HepG2 (cell line): ENCODE results near the gene TMEM143. TPM values are rescaled to one million over a fixed set of nuclear protein-coding genes. Genes with fewer than 3 reads are reported as not detected.

Experiments
- CTCF ChIP-seq: sonication (generic); formaldehyde crosslinking; IDR thresholded peaks from 2 replicates; pipeline ENCODE4 v1.5.0; 2020; ENCODE audit warnings: mild to moderate bottlenecking, missing genetic modification reagents, moderate library complexity
- DDIT3 ChIP-seq: sonication (generic); formaldehyde crosslinking; IDR thresholded peaks from 2 replicates; pipeline ENCODE4 v1.4.0; 2020; ENCODE audit warnings: mild to moderate bottlenecking, missing genetic modification reagents
- ERF ChIP-seq: IDR thresholded peaks from 2 replicates; pipeline ENCODE4 v1.6.1; 2018; ENCODE audit warnings: missing biosample characterization, missing genetic modification reagents
- FOXA1 ChIP-seq, 2 experiments: fragments of 450-650 bp in 1 of 2; sonication (generic) in 1 of 2; formaldehyde crosslinking in 1 of 2; IDR thresholded peaks; 2 replicates each; pipeline versions ENCODE4 v1.4.0 to v1.6.1; 2016 to 2020; ENCODE audit warnings: missing genetic modification reagents in 1 of 2
- MLXIP ChIP-seq: sonication (generic); formaldehyde crosslinking; IDR thresholded peaks from 2 replicates; pipeline ENCODE4 v1.9.0; 2021; ENCODE audit warnings: missing genetic modification reagents, borderline replicate concordance
- PLRG1 ChIP-seq: fragments of 450-650 bp; conservative IDR thresholded peaks from 2 replicates; pipeline ENCODE4 v1.6.1; 2016
- RBAK ChIP-seq: sonication (generic); formaldehyde crosslinking; IDR thresholded peaks from 2 replicates; pipeline ENCODE4 v1.5.1; 2020; ENCODE audit warnings: mild to moderate bottlenecking, missing genetic modification reagents
- SNAPC5 ChIP-seq: sonication (generic); formaldehyde crosslinking; IDR thresholded peaks from 2 replicates; pipeline ENCODE4 v1.8.1; 2023; ENCODE audit warnings: mild to moderate bottlenecking, missing genetic modification reagents, borderline replicate concordance
- SUZ12 ChIP-seq: fragments of 150-350 bp; IDR thresholded peaks from 2 replicates; pipeline ENCODE4 v1.6.1; 2014; ENCODE audit warnings: low read depth, low read length
- ZNF44 ChIP-seq: sonication (generic); formaldehyde crosslinking; IDR thresholded peaks from 2 replicates; pipeline ENCODE4 v1.5.1; 2020; ENCODE audit warnings: mild to moderate bottlenecking, missing genetic modification reagents
- ZNF556 ChIP-seq: sonication (generic); formaldehyde crosslinking; IDR thresholded peaks from 2 replicates; pipeline ENCODE4 v1.4.0; 2020; ENCODE audit warnings: mild to moderate bottlenecking, missing genetic modification reagents, borderline replicate concordance
- ZNF646 ChIP-seq: sonication (generic); formaldehyde crosslinking; IDR thresholded peaks from 2 replicates; pipeline ENCODE4 v1.9.0; 2021; ENCODE audit warnings: mild to moderate bottlenecking, missing genetic modification reagents
- polyA plus RNA-seq, 8 experiments: library from polyadenylated mRNA; depleted of rRNA in 3 of 8; stranded (reverse) in 7 of 8; unstranded in 1 of 8; fragments of >200 nt; fragmentation: Illumina TruSeq in 4 of 8; extraction: Trizol in 4 of 8; gene quantifications; 2 replicates each; pipeline versions ENCODE4 v1.2.1 to v1.2.3, GENCODE V29; 2011 to 2016; ENCODE audit warnings: low read depth in 4 of 8, missing spikeins in 1 of 8, mixed read lengths in 1 of 8; ENCODE audit not compliant: insufficient read depth in 1 of 8
- total RNA-seq, 5 experiments: library from RNA; depleted of rRNA; stranded (reverse); fragments of >200 nt; fragmentation: Illumina TruSeq; extraction: Trizol; gene quantifications; 2 replicates each; pipeline ENCODE4 v1.2.3, GENCODE V29; 2016; ENCODE audit warnings: low read depth in 1 of 5

Gene TMEM143
- total and polyA plus RNA-seq, 2 of the 13 experiments (the other 11 are each of a cell fraction or from before 2014, with no cell fraction given) = 7.7 to 11.3 TPM

- TF ChIP-seq FOXA1 (IDR thresholded peaks at IDR 0.05) (no peak), FOXA1 (CRISPR knock-in tag; IDR thresholded peaks at IDR 0.05) (0 out of 2 replicates have a peak, but pooled peaks have one; percentile 16), ZNF44 (CRISPR knock-in tag) (no peak), SUZ12 (peak; percentile 52; the same call in 1 of the 2 replicates), ZNF556 (CRISPR knock-in tag) (no peak), SNAPC5 (no peak), MLXIP (CRISPR knock-in tag) (no peak), ZNF646 (CRISPR knock-in tag) (no peak), PLRG1 (no peak), CTCF (CRISPR knock-in tag) (no peak), RBAK (no peak), ERF (CRISPR knock-in tag) (peak; percentile 51; the same call in 1 of the 2 replicates), DDIT3 (no peak)
Measured at GRCh38 chr19:48400018-48400742, 36.4 kb upstream of the TMEM143 start (continued).
